ENCODE results near the gene ZNF101. TPM values are rescaled to one million over a fixed set of nuclear protein-coding genes. Genes with fewer than 3 reads are reported as not detected.

ZNF101 gene
- total RNA-seq, 4 donors from 2014 or later = 5.5 to 8.2 (median 6.5) TPM

DNA sequence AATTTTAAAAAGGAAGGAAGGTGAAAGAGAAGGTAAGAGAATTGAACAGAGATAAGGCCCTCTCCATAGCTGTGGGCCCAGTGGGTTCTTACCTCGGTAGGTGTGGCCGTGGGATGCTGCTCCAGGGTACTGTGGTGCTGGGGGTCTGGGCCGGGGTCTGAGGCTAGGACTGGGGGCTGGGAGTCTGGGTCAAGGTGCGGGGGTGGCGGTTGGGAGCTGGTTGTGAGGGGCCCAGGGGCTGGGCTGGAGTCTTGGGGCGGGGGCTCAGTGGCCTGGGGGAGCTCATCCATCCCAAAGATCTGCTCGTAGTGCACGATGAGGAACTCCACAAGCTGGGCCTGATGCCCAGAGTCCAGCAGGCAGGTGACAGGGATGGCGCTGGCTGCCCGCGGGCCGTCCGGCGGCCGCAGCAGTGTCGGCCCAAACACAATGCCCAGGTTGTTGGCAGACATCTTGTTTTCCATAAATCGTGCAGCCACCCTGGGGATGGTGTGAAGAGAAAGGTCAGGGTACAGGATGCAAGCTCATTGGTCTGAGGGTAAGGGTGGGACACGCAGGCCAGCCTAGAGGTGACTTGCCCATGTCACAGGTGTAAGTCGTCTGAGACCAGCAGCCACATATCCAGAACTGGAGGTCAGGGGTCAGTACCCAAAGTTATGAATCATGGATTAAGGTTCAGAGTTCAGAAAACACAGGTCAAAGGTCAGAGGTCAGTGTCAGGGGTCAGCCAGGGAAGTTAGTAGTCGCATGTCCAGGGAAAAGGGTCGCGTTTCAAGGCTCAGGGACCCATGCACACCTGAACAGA lies 34.7 kb upstream of the ZNF101 start:
- Histone ChIP-seq H3K9me3 (no peaks in the 10 kb centered on the region), H3K4me3 (no peak overlapping the region), H3K4me1 (peaks cover 0 to 1% (median 0%) of the 10 kb centered on the region in 3 donors), H3K27me3 (no peaks in the 10 kb centered on the region), H3K36me3 (peaks cover 6 to 73% (median 21%) of the 10 kb centered on the region in 3 donors), H3K27ac (no peak overlapping the region)
- DNase-seq = no peak
- TF ChIP-seq, protein P1, sequence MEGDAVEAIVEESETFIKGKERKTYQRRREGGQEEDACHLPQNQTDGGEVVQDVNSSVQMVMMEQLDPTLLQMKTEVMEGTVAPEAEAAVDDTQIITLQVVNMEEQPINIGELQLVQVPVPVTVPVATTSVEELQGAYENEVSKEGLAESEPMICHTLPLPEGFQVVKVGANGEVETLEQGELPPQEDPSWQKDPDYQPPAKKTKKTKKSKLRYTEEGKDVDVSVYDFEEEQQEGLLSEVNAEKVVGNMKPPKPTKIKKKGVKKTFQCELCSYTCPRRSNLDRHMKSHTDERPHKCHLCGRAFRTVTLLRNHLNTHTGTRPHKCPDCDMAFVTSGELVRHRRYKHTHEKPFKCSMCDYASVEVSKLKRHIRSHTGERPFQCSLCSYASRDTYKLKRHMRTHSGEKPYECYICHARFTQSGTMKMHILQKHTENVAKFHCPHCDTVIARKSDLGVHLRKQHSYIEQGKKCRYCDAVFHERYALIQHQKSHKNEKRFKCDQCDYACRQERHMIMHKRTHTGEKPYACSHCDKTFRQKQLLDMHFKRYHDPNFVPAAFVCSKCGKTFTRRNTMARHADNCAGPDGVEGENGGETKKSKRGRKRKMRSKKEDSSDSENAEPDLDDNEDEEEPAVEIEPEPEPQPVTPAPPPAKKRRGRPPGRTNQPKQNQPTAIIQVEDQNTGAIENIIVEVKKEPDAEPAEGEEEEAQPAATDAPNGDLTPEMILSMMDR (IDR thresholded peaks at IDR 0.05) = no peak
- TF ChIP-seq POLR2A (IDR thresholded peaks at IDR 0.05) = no peak
- 90 to 97% methylated on average over 6 to 16 of the region's 22 CpGs for WGBS, 2 donors
- intact Hi-C loops (cut with DNase I) = no loop called here

DNA sequence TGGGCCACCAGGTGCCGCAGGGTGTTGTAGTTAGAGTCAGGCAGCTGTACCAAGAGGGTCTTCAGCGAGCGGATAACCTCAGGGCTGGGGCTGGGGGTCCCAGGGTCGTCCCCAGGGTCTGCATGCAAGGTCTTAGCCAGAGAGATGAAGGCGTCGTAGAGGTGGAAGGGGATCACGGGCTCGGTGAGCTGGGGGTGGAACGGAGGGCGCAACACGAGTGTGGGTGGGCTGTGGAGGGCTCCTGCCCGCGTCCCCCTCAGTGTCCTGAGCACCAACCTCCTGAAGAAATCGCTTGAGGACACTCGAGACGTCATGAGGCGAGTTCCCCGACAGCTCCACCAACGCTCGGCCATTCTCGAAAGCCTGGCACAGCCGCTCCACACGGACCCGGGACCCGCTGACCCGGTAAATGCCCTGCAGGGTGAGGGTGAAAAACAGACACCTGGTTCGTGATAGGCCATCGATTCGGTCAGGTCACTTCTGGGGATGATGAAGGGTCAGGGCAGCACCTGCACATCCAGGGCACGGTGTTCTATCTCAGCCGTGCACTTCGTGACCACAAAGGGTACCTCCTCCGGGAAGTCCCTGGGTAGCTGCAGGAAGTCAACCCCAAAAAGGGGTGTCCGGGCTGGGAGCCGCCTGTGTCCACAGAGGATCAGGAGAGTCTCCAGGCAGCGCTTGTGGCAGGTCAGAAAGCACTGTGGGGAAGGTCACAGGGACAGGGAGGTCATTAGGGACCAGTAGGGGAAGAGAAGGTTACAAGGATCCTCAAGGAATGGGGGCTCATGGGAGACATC lies 33.9 kb upstream of the ZNF101 start:
- TF ChIP-seq, protein P1 (IDR thresholded peaks at IDR 0.05) = no peak
- TF ChIP-seq POLR2A (IDR thresholded peaks at IDR 0.05) = no peak
- H3K27ac ChIP-seq = no peak overlapping the region
- H3K4me1 ChIP-seq = no peaks in the 10 kb centered on the region
- H3K27me3 ChIP-seq = no peaks in the 10 kb centered on the region
- intact Hi-C loops (cut with DNase I) = no loop called here
- 88 to 91% methylated on average over 14 to 18 of the region's 36 CpGs for WGBS, 2 donors
- no peak for DNase-seq
- no peak overlapping the region for H3K4me3 ChIP-seq
- peaks cover 6 to 80% (median 21%) of the 10 kb centered on the region in 3 donors for H3K36me3 ChIP-seq
- H3K9me3 ChIP-seq = no peaks in the 10 kb centered on the region

DNA sequence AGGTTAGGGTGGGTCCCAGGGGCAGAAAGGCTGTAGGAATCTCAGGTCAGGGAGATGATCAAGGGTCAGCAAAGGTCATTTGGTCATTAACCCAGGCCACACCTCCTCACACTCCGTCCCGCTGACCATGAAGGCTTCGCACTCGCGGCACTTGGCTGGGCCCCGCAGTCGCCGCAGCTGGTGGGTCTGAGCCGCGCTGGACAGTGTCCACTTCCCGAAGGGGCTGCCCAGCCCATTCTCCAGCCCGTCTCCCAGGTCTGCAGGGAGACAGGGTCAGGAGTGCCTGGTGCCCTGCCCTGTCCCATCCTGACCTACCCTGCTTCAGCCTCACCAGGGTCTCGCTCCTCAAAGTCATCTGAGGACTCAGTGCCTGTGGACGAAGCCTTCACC lies 33.3 kb upstream of the ZNF101 start:
- Histone ChIP-seq H3K36me3 (peaks cover 6 to 80% (median 21%) of the 10 kb centered on the region in 3 donors), H3K9me3 (no peaks in the 10 kb centered on the region), H3K27ac (no peak overlapping the region), H3K4me3 (no peak overlapping the region), H3K4me1 (no peaks in the 10 kb centered on the region), H3K27me3 (no peaks in the 10 kb centered on the region)
- WGBS, 2 donors = 96 to 100% methylated on average over 3 to 8 of the region's 14 CpGs
- DNase-seq = no peak
- TF ChIP-seq, protein P1 (IDR thresholded peaks at IDR 0.05) = no peak
- TF ChIP-seq POLR2A (IDR thresholded peaks at IDR 0.05) = no peak
- intact Hi-C loops (cut with DNase I) = no loop called here

DNA sequence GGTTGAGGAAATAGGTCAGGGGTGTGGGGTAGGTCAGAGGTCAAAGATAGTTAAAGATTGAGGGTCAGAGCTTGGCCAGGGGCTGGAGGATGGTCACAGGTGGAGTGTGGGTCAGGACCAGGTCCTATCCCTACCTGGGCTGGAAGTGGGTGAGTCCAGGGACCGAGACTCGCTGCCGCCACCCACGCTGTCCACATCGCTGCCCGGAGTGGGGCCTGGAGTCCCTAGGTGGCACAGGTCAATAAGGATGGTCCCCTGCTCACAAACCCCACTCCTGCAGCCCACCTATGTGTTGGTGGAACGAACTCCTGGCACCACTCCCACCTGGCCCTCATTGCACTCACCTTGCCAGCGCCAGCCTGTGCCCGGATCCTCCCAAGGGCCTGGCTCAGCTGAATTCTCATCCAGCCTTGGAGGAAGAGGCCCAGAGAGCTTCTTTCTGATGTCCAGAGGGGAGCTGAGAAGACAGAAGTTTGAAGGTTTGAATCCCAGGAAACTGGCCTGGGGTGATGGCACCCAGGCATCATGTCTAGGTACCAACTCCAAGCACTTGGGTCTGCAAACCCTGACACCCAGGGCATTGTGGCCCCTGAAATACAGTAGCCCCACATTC lies 32.0 kb upstream of the ZNF101 start:
- H3K4me1 ChIP-seq = peaks cover 0 to under 1% (median 0%) of the 10 kb centered on the region in 3 donors
- peaks cover 6 to 89% (median 21%) of the 10 kb centered on the region in 3 donors for H3K36me3 ChIP-seq
- H3K4me3 ChIP-seq = no peak overlapping the region
- intact Hi-C loops (cut with DNase I) = no loop called here
- no peak for TF ChIP-seq POLR2A (IDR thresholded peaks at IDR 0.05)
- TF ChIP-seq, protein P1 (IDR thresholded peaks at IDR 0.05) = no peak
- no peak overlapping the region for H3K27ac ChIP-seq
- no peak for DNase-seq
- no peaks in the 10 kb centered on the region for H3K9me3 ChIP-seq
- no peaks in the 10 kb centered on the region for H3K27me3 ChIP-seq
- 92 to 96% methylated on average over 4 to 6 of the region's 9 CpGs for WGBS, 2 donors
